H1 (cell line): Measurements from ENCODE around the gene MEIOB. TPM values are rescaled to one million over a fixed set of nuclear protein-coding genes. Genes with fewer than 3 reads are reported as not detected.

Experiments
- CTCF ChIA-PET: fragments of 300-600 bp; sonication (Branson Sonifier 250); formaldehyde crosslinking; loops from one replicate; lab custom pipeline; 2021; ENCODE audit not compliant: partially characterized antibody; lab: Charles Lee
- POLR2A ChIA-PET: fragments of 300-600 bp; sonication (Branson Sonifier 250); formaldehyde crosslinking; loops from one replicate; lab custom pipeline; 2021; ENCODE audit warnings: inconsistent platforms; ENCODE audit not compliant: partially characterized antibody; lab: Charles Lee
- DNase-seq, 2 experiments: peaks; one replicate each; pipeline versions ENCODE4 v3.0.0 to v3.0.0-alpha.2; 2010 to 2022; ENCODE audit warnings: low spot score in 2 of 2, low read depth in 1 of 2, mixed read lengths in 1 of 2
- FAIRE-seq: peaks from 2 replicates; lab custom pipeline; 2011; peaks lifted over from hg19 to GRCh38; lab: Jason Lieb, UNC
- H2AFZ ChIP-seq: 2 replicates; pipeline ENCODE4 v1.8.1; 2012; ENCODE audit warnings: low read length, inconsistent platforms
- H2AK5ac ChIP-seq: 2 replicates; pipeline ENCODE4 v1.6.1; 2013; ENCODE audit warnings: low read depth, low read length
- H2BK120ac ChIP-seq: replicated peaks from 2 replicates; pipeline ENCODE3; 2013; ENCODE audit warnings: low read depth, low read length, inconsistent platforms
- H2BK12ac ChIP-seq: 2 replicates; pipeline ENCODE4 v1.6.1; 2013; ENCODE audit warnings: low read depth, low read length
- H2BK15ac ChIP-seq: 2 replicates; pipeline ENCODE4 v1.6.1; 2013; ENCODE audit warnings: low read length
- H2BK20ac ChIP-seq: 2 replicates; pipeline ENCODE4 v1.6.1; 2013; ENCODE audit warnings: low read length
- H2BK5ac ChIP-seq: 2 replicates; pipeline ENCODE4 v1.6.1; 2013; ENCODE audit warnings: low read depth, low read length
- H3K14ac ChIP-seq: 2 replicates; pipeline ENCODE4 v1.6.1; 2013; ENCODE audit warnings: inconsistent platforms; ENCODE audit not compliant: insufficient read length
- H3K18ac ChIP-seq: 2 replicates; pipeline ENCODE4 v1.6.1; 2013; ENCODE audit warnings: low read length; ENCODE audit errors: extremely low read depth
- H3K23ac ChIP-seq: 2 replicates; pipeline ENCODE4 v1.6.1; 2013; ENCODE audit warnings: inconsistent platforms; ENCODE audit not compliant: insufficient read length
- H3K23me2 ChIP-seq: 2 replicates; pipeline ENCODE4 v1.6.1; 2013; ENCODE audit warnings: low read depth, low read length
- H3K27ac ChIP-seq: 2 replicates; pipeline ENCODE4 v1.6.1; 2011; ENCODE audit warnings: low read depth, low read length, inconsistent platforms
- H3K27me3 ChIP-seq, 4 experiments: replicated peaks in 1 of 4; 1 replicate in 1 of 4; 2 replicates in 3 of 4; pipeline versions ENCODE4 v1.6.1 to v1.8.1; 2011 to 2013; ENCODE audit warnings: low read length in 3 of 4, mild to moderate bottlenecking in 3 of 4, inconsistent platforms in 2 of 4, mixed read lengths in 2 of 4, moderate library complexity in 1 of 4; ENCODE audit not compliant: control insufficient read depth in 3 of 4, insufficient read depth in 3 of 4; ENCODE audit errors: extremely low read depth in 1 of 4
- H3K36me3 ChIP-seq, 4 experiments: 2 replicates each; pipeline versions ENCODE4 v1.6.1 to v1.8.1; 2011 to 2013; ENCODE audit warnings: mild to moderate bottlenecking in 4 of 4, low read length in 3 of 4, moderate library complexity in 2 of 4, control low read depth in 1 of 4, inconsistent platforms in 1 of 4; ENCODE audit not compliant: insufficient read depth in 4 of 4, control insufficient read depth in 2 of 4
- H3K4ac ChIP-seq: replicated peaks from 2 replicates; pipeline ENCODE3; 2013; ENCODE audit warnings: low read length, low read depth, mixed read lengths, inconsistent platforms; ENCODE audit not compliant: insufficient read length
- H3K4me1 ChIP-seq, 4 experiments: replicated peaks in 1 of 4; 1 replicate in 1 of 4; 2 replicates in 3 of 4; pipeline versions ENCODE4 v1.6.1 to v1.8.1; 2011 to 2013; ENCODE audit warnings: low read length in 3 of 4, inconsistent platforms in 2 of 4, mixed read lengths in 1 of 4; ENCODE audit not compliant: insufficient read depth in 4 of 4, control insufficient read depth in 3 of 4
- H3K4me2 ChIP-seq, 2 experiments: 2 replicates each; pipeline versions ENCODE4 v1.6.1 to v1.8.1; 2011 to 2013; ENCODE audit warnings: low read depth in 2 of 2, low read length in 2 of 2, control low read depth in 1 of 2, inconsistent platforms in 1 of 2, mild to moderate bottlenecking in 1 of 2; ENCODE audit not compliant: insufficient read depth in 1 of 2
- H3K4me3 ChIP-seq, 4 experiments: fragments of 200-600, 300-600 bp in 1 of 4; sonication (generic), shearing (Covaris generic), sonication (Bioruptor Twin) in 1 of 4; 2 replicates each; pipeline versions ENCODE4 v1.5.1 to v1.8.1; 2011 to 2016; ENCODE audit warnings: low read length in 4 of 4, low read depth in 3 of 4, control low read depth in 2 of 4, inconsistent platforms in 2 of 4, mild to moderate bottlenecking in 2 of 4, mixed read lengths in 1 of 4, moderate library complexity in 1 of 4; ENCODE audit not compliant: insufficient read depth in 2 of 4; ENCODE audit errors: extremely low read depth in 1 of 4
- H3K56ac ChIP-seq: replicated peaks from 2 replicates; pipeline ENCODE3; 2013; ENCODE audit warnings: low read depth, mild to moderate bottlenecking, mixed read lengths, low read length, inconsistent platforms; ENCODE audit not compliant: insufficient read length
- H3K79me1 ChIP-seq: 2 replicates; pipeline ENCODE4 v1.6.1; 2013; ENCODE audit warnings: low read depth, low read length, control low read depth
- H3K79me2 ChIP-seq, 2 experiments: 2 replicates each; pipeline versions ENCODE4 v1.6.1 to v1.8.1; 2012 to 2013; ENCODE audit warnings: low read length in 2 of 2, mild to moderate bottlenecking in 2 of 2, inconsistent platforms in 1 of 2; ENCODE audit not compliant: insufficient read depth in 2 of 2, control insufficient read depth in 1 of 2
- H3K9ac ChIP-seq, 4 experiments: replicated peaks in 1 of 4; 1 replicate in 1 of 4; 2 replicates in 3 of 4; pipeline versions ENCODE4 v1.6.1 to v1.8.1; 2011 to 2013; ENCODE audit warnings: low read depth in 3 of 4, low read length in 3 of 4, control low read depth in 2 of 4, mild to moderate bottlenecking in 2 of 4, moderate library complexity in 2 of 4, inconsistent platforms in 1 of 4; ENCODE audit errors: extremely low read depth in 1 of 4
- H3K9me3 ChIP-seq, 2 experiments: 2 replicates each; pipeline versions ENCODE4 v1.6.1 to v1.8.1; 2012 to 2013; ENCODE audit warnings: mild to moderate bottlenecking in 2 of 2, moderate library complexity in 2 of 2, control low read depth in 1 of 2, inconsistent platforms in 1 of 2, low read depth in 1 of 2, low read length in 1 of 2, mixed read lengths in 1 of 2; ENCODE audit not compliant: insufficient read depth in 2 of 2
- H4K20me1 ChIP-seq, 2 experiments: replicated peaks in 1 of 2; 2 replicates each; pipeline versions ENCODE3 to v1.8.1; 2011 to 2013; ENCODE audit warnings: inconsistent platforms in 2 of 2, low read length in 2 of 2, mild to moderate bottlenecking in 1 of 2; ENCODE audit not compliant: insufficient read depth in 2 of 2, control insufficient read depth in 1 of 2
- H4K5ac ChIP-seq: 2 replicates; pipeline ENCODE4 v1.6.1; 2013; ENCODE audit warnings: low read length, low read depth, mixed read lengths, inconsistent platforms; ENCODE audit not compliant: insufficient read length
- H4K8ac ChIP-seq: 2 replicates; pipeline ENCODE4 v1.8.0; 2013; ENCODE audit warnings: mild to moderate bottlenecking, moderate library complexity, low read length, inconsistent platforms; ENCODE audit not compliant: insufficient read depth; ENCODE audit errors: extremely low read depth
- H4K91ac ChIP-seq: replicated peaks from 2 replicates; pipeline ENCODE3; 2013; ENCODE audit warnings: low read length, mixed read lengths, inconsistent platforms; ENCODE audit not compliant: insufficient read length
- CTCF ChIP-seq, 3 experiments: IDR thresholded peaks; 1 replicate in 2 of 3; 2 replicates in 1 of 3; pipeline versions ENCODE4 v1.5.1 to v1.6.1; 2011; ENCODE audit warnings: low read length in 3 of 3, mild to moderate bottlenecking in 3 of 3, inconsistent platforms in 2 of 3, low read depth in 1 of 3, moderate library complexity in 1 of 3; ENCODE audit not compliant: insufficient read depth in 1 of 3; ENCODE audit errors: control extremely low read depth in 1 of 3
- MAX ChIP-seq: IDR thresholded peaks from 2 replicates; pipeline ENCODE4 v1.6.1; 2012; ENCODE audit warnings: inconsistent platforms
- POU5F1 ChIP-seq: IDR thresholded peaks from 2 replicates; pipeline ENCODE4 v1.6.1; 2011; ENCODE audit warnings: low read depth, mild to moderate bottlenecking, low read length, moderate library complexity
- RAD21 ChIP-seq, 2 experiments: IDR thresholded peaks in 1 of 2; conservative IDR thresholded peaks in 1 of 2; 2 replicates each; pipeline ENCODE4 v1.6.1; 2011; ENCODE audit warnings: low read depth in 2 of 2, low read length in 2 of 2, improper control_type of control experiment in 1 of 2, inconsistent platforms in 1 of 2, mild to moderate bottlenecking in 1 of 2, moderate library complexity in 1 of 2
- TCF12 ChIP-seq: IDR thresholded peaks from 2 replicates; pipeline ENCODE4 v1.6.1; 2011; ENCODE audit warnings: low read depth, mild to moderate bottlenecking, low read length
- WGBS, 2 experiments: shearing (Covaris generic) in 1 of 2; methylation state at CpG; one replicate each; pipeline versions ENCODE4 v1.1.6 to v1.1.7; 2013 to 2015; ENCODE audit warnings: low lambda C conversion rate in 2 of 2, mixed read lengths in 2 of 2, inconsistent platforms in 1 of 2, low coverage in 1 of 2, missing lambda C conversion rate in 1 of 2; ENCODE audit not compliant: insufficient replicate concordance in 2 of 2, insufficient coverage in 1 of 2, insufficient read length in 1 of 2; ENCODE audit errors: extremely low coverage in 1 of 2, missing lambda C conversion rate in 1 of 2; 5-methylcytosine and 5-hydroxymethylcytosine counted together
- polyA plus RNA-seq, 7 experiments: library from polyadenylated mRNA; depleted of rRNA in 3 of 7; stranded (reverse) in 5 of 7; unstranded in 2 of 7; fragments of >200 nt in 5 of 7; fragments of 200-250 nt in 2 of 7; gene quantifications; 1 replicate in 5 of 7; 2 replicates in 1 of 7; 4 replicates in 1 of 7; pipeline versions ENCODE4 v1.2.1 to v1.2.3, GENCODE V29; 2011 to 2013; ENCODE audit warnings: missing spikeins in 2 of 7, mixed read lengths in 2 of 7
- total RNA-seq: library from RNA; stranded (reverse); fragmentation: NEBNext Ultra II Directional; extraction: Animal tissue kit (Norgen Biotek cat#: 25700); gene quantifications from 2 replicates; pipeline ENCODE4 v1.2.1, GENCODE V29; 2021

The MEIOB gene
- total and polyA plus RNA-seq, 2 of the 8 experiments (the other 6 are each of a cell fraction or from before 2014, with no cell fraction given): 0.63 to 1.1 TPM

GRCh38 chr16:1863681-1864460 lies 8.1 kb downstream of the MEIOB start:
- Histone ChIP-seq H4K91ac (no peak overlapping the region), H3K56ac (no peak overlapping the region), H3K4me3 (no peak overlapping the region), H3K18ac (no peak overlapping the region), H3K9ac (no peak overlapping the region), H2AFZ (no peak overlapping the region), H2BK20ac (no peak overlapping the region), H3K9me3 (no peaks in the 10 kb centered on the region), H3K36me3 (no peaks in the 10 kb centered on the region), H2BK12ac (no peak overlapping the region), H3K4ac (no peak overlapping the region), H2BK5ac (no peak overlapping the region), H3K27me3 (peaks cover 0 to 3% (median under 1%) of the 10 kb centered on the region in 4 experiments; a peak in 5 of 7 replicates), H2BK120ac (no peak overlapping the region), H3K79me1 (no peaks in the 10 kb centered on the region), H3K27ac (no peak overlapping the region), H2BK15ac (no peak overlapping the region), H3K79me2 (no peaks in the 10 kb centered on the region), H4K20me1 (no peaks in the 10 kb centered on the region), H3K4me1 (no peaks in the 10 kb centered on the region), H3K23ac (no peak overlapping the region), H2AK5ac (no peak overlapping the region), H4K8ac (no peak overlapping the region), H4K5ac (no peak overlapping the region), H3K4me2 (no peak overlapping the region), H3K23me2 (no peaks in the 10 kb centered on the region), H3K14ac (no peak overlapping the region)
- DNase-seq (no peak), FAIRE-seq (no peak)
- peak; percentile 45 to 58 for TF ChIP-seq RAD21 (IDR thresholded peaks at IDR 0.05 in 1 of 2, conservative IDR thresholded peaks at IDR 0.05 in 1 of 2; ENCODE audit: low read depth in 2 of 2, low read length in 2 of 2)
- TF ChIP-seq CTCF (IDR thresholded peaks at IDR 0.05; ENCODE audit: control extremely low read depth in 1 of 3, insufficient read depth in 1 of 3, low read depth in 1 of 3, low read length in 3 of 3): peak in 2 of 3 experiments; percentile 8 to 31; a peak in 3 of 4 replicates
- no peak for TF ChIP-seq POU5F1
- TF ChIP-seq MAX: no peak
- TF ChIP-seq TCF12: no peak
- ChIA-PET CTCF (interaction anchor here (0.6 to 6.6 kb wide), 24 partner anchors 9 to 1376 kb away, joined by 3 to 75 read pairs (median 4); partner anchors contain the start of gene MSRB1), POLR2A (interaction anchor here (1.0 to 2.6 kb wide), 4 partner anchors 57 to 101 kb away, joined by 3 to 8 read pairs (median 6); partner anchors contain the start of gene RPS2)
- WGBS, 2 experiments: 42% methylated on average over 4 of the region's 4 CpGs; no CpG with 5 or more reads in 1 of the 2 experiments
